NK-92 (cell line): ENCODE results near the gene SKI.

Source experiments
- DNase-seq: peaks from one replicate; lab custom pipeline; 2025; ENCODE audit not compliant: unreplicated experiment; lab: John Stamatoyannopoulos, UW

Gene SKI

DNA sequence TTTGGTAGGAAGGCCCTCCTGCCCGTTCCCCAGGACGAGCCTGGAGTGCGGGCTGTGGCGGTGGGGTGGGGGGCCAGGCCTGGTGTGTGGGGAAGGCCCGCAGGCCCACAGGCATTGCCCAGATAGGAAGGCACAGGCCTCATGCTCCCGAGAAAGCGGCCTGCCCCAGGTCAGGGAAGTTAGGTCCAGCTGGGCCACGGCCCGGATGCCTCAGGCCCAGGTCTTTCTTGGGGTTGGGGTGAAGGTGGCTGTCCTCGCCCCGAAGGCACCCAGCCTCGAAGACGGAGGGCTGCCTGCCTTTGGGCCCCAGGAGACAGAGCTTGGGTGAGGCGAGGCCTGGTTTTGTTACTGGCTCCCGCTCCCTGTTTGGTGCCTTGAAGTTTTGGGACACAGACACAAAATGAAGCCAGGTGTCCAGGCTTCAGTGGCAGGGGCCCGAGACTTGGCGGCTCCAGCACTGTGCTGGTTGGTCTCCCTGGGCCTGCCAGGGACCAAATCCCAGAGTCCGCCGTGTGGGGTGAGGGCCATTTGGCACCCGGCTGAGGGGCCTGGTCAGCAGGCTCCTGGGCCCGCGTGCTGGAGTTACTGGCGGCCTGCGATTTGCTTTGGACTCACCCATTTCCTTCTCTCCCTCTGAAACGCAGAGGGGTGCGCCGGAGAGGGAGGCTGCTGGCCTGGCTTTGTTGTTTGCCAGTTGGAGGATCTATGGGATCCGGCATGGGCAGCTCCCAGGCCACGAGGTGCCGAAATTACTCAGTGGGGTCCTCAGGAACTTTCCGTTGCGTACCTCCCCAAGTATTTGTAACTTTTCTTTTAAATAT, 2.0 kb downstream of the SKI start:
- no peak for DNase-seq

DNA sequence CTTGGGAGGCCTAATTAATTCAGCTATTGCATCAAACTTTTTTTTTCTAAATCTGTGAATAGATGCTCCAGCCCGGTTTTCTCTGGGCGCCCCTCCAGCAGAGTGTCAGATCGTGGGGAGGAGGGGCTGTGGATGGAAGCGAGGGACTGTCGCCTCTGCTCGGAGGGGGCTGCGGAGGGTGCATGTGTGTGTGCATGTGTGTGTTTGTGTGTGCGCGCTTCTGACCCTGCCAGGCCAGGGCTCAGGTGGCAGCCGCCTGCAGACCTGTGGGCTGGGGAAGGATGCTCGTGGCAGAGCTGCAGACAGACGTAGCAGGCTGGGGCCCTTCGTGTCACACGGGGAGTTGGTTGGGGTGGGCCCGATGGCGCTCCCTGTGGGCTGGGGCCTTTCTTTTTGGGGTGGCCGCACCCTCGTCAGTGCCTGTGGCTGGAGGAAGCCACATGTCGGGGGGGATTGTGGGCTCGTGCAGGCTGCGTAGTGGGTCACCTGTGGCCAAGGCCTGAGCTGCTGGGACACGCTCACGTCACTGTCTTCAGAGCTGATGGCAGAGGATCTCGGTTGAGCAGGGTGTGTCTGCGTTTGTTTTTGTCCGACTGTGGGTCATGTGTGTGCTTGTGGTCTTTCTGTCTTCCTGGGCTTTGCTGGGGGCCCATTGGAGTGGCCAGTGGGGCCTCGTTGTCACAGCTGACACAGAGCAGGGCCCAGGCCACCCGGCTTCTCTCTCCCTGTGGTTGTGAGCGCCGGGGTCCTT, 2.8 kb downstream of the SKI start:
- DNase-seq, result no peak

- no peak for DNase-seq
These were observed 3.6 kb downstream of the SKI start for GRCh38 chr1:2231532-2232254.

- DNase-seq, result no peak
These were observed 4.3 kb downstream of the SKI start for GRCh38 chr1:2232255-2232915.

DNA sequence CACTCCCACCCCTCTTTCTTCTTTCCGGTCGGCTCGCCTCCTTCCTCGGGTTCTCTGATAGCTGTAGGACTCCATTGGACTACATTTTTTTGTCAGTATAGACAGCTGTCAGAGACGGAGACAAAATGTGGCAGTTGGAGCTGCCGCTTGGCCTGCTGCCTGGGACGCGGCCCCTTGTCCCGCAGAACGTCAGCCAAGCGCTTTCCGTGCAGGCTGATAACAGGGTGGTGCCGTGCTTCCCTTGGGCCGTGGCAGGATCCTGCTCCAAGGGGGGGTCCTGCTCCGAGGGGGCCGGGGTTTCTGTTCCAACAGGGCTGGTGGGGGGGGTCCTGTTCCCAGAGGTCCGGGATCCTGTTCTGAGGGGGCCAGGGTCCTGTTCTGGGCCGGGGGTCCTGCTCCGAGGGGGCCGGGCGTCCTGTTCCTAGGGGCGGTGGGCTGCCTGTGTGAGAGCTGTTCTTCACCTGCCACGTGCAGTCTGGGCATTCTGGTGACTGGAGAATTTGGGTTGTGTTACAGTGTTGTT, 4.9 kb downstream of the SKI start:
- DNase-seq, result no peak

GRCh38 chr1:2233468-2233867, 5.3 kb downstream of the SKI start:
- DNase-seq, result no peak

- no peak for DNase-seq
These were observed 6.1 kb downstream of the SKI start for GRCh38 chr1:2233997-2234761.

DNA sequence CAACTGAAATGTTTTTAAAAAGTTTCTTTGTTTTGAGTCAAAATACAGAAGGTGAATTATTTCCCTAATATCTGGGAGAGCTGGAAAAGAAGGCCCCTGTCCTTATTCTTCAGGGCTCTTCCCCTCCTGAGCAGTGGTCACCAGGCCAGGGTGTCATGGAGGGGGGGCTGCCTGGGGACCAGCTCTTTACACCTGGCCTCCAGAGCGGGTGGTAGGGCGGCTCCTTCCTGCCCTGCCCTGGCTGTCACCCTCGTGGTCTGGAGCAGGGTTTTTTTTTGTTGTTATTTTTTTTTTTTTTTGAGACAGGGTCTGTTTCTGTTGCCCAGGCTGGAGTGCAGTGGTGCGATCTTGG, 6.6 kb downstream of the SKI start:
- DNase-seq, result no peak

DNA sequence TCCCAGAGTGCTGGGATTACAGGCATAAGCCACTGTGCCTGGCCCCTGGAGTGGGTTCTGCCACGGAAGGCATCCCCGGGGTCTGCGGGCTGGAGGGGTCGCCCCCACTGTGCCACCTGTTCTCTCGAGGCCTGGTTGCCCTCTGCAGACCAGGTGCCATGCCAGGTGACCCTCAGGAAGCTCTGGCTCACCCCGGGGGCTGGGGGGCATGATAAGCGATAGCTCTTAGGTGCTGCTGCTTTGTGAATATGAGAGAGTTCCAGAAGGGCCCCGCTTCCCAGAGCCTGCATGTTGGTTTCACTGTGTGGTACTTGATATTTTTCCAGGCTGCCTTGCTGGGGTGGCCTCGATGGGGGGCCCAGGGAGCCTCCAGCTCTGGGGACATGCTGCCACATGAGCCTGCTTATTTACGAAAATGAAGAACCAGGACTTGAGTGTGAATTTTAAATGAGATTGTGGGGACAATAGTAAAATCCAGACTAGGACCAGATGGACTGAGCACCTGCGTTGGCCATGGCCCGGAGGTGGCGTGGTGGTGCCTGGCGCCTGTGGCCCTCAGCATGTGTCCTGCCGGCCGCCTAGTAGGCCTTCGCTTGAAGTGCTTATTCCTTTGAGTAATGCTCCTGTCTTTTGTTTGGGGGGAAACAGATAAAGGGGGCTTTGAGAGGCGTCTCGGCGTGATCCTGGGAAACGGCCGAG, 7.3 kb downstream of the SKI start:
- DNase-seq, result no peak

GRCh38 chr1:2236695-2237677, 8.9 kb downstream of the SKI start:
- no peak for DNase-seq

GRCh38 chr1:2237773-2238172, 9.7 kb downstream of the SKI start:
- DNase-seq, result no peak

GRCh38 chr1:2238361-2239012, 10.4 kb downstream of the SKI start:
- no peak for DNase-seq

- no peak for DNase-seq
These were observed 10.9 kb downstream of the SKI start for GRCh38 chr1:2239013-2239370.

DNA sequence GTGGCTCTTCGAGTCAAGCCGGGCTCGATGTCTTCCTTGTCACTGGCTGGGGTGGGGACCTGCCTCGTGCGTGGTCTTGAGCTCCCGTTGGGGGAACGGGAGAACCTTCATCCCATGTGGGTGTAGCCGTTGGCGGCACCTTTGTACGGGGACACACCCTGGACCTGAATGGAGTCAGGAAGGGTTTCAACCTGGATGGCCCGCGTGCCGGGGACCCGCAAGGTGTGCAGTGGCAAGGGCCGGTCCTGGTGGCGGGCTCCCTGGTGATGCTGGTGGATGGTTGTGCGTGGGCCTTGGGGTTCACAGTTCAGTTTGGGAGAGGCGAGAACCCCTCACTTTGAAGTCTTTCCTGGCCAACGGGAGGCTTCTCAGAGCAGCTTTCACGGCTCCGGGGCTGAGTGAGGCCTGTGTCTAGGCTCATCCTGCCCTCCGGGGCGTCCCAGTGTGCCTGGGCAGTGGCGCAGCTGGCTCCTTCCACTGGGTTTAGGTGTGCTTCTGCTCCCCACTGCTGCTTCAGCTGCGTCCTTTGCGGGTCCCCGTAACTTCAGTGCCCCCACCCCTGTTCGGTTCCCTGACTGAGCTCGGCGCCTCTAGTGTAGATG, 11.4 kb downstream of the SKI start:
- DNase-seq, result no peak

DNA sequence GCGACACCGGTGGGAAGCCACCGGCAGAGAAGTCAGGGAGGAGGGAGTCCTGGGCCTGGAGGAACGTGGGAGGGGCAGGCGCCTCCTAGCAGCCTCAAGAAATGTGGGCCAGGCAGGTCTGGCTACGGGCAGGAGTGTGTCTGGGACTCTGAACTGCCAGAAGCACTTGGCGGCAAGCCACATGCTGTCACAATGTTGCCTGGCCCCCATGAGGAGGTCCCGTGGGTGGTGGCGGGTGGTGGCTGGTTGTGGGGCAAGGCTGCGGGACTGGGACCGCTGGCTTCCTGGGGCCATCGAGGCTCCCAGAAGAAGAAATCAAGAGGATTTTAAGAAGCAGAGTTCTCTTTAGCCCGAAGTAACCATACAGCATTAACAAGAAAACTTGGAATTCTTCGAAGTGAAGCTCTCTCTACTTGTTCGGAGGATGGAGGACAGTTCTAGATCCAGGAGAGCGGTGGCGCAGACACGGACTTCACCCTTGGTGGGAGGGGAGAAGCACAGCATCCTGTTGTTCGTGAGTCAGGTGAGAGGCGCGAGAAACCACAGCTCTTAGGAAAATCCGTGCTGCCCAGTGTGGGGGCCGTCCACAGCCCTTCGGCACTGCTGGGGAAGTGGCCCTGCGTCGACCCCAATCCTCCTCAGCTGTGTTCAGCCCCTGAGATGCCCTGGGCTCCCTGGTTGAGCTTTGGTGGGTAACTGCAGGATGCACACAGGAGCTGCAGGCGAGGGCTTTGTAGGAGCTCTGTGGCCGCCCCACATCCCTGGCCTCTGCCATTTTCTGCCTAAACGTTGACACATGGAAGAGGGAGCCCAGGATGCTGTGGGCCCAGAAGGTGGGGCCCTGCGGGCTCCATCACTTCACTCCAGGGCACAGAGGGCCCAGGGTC, 12.4 kb downstream of the SKI start:
- DNase-seq, result no peak

DNA sequence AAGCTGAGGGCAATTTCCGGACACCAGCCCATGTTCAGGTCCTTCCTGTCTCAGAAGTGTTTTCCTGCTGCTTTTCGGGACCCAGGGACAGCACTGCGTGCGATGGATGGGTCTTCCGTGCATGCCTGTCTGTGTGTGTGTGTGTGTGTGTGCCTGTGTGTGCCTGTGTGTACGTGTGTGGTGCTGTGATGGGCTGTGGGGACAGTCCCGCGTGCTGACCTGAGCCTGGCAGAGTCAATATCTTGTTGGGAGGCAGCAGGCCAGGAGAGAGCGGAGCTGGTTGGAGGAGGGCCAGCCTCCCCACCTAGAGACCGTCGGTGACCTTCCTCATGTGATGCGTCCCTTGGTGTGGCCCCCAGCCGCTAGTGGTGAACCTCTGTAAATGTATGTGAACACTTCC, 13.7 kb downstream of the SKI start:
- DNase-seq, result no peak
